Measurements from ENCODE around the gene ZMAT3.

GRCh38 chr3:179015551-179016020 lies 56.0 kb downstream of the ZMAT3 start:
- TF ChIP-seq CTCF (conservative IDR thresholded peaks at IDR 0.05; ENCODE audit: low read depth, low read length) (peak; percentile 89), ELK1 (IDR thresholded peaks at IDR 0.05; ENCODE audit: borderline replicate concordance, low read depth, low read length) (no peak), RFX5 (IDR thresholded peaks at IDR 0.05; ENCODE audit: low read depth, low read length) (no peak), POLR2A (IDR thresholded peaks at IDR 0.05; ENCODE audit: low read depth, low read length) (no peak), MXI1 (IDR thresholded peaks at IDR 0.05; ENCODE audit: borderline replicate concordance, low read depth, low read length) (no peak), CEBPB (IDR thresholded peaks at IDR 0.05; ENCODE audit: low read depth, low read length) (no peak), CHD1 (IDR thresholded peaks at IDR 0.05; ENCODE audit: low read depth, low read length) (no peak)

All from IMR-90 (cell line).